Activated naive CD8-positive, alpha-beta T cell treated with anti-CD3 and anti-CD28 coated beads, Interleukin-2, amount 10 ng/mL, durations not matched to agents 7 days and 5 days (primary cell): ENCODE data around the gene MC4R. TPM values are rescaled to one million over a fixed set of nuclear protein-coding genes. Genes with fewer than 3 reads are reported as not detected.
"Not testable (repeated sequence)": the region's sequence is repeated elsewhere in the genome, so short reads cannot be mapped to it uniquely, and the experiment has no call there.

Source experiments
- ATAC-seq: fragments of 150-1000 bp; cut with Tn5 transposase; one replicate; pipeline ENCODE4 v1.10.0; 2021; ENCODE audit warnings: low read depth, moderate library complexity
- POLR2A ChIA-PET: fragments of 350-600 bp; sonication (Branson Sonifier 250); formaldehyde crosslinking; loops from one replicate; lab custom pipeline; 2021; ENCODE audit warnings: antibody characterized with exemption; lab: Charles Lee
- DNase-seq: peaks from one replicate; pipeline ENCODE4 v3.0.0; 2021
- H3K27ac Mint-ChIP-seq: one replicate; pipeline ENCODE4 v1.8.0; 2022; ENCODE audit warnings: mild to moderate bottlenecking, mixed read lengths
- H3K27me3 Mint-ChIP-seq: one replicate; pipeline ENCODE4 v1.8.0; 2022; ENCODE audit warnings: mild to moderate bottlenecking, moderate library complexity, mixed read lengths
- H3K36me3 Mint-ChIP-seq: one replicate; pipeline ENCODE4 v1.8.0; 2021; ENCODE audit warnings: mild to moderate bottlenecking, mixed read lengths
- H3K4me1 Mint-ChIP-seq: one replicate; pipeline ENCODE4 v1.8.0; 2021; ENCODE audit warnings: mixed read lengths
- H3K4me3 Mint-ChIP-seq: one replicate; pipeline ENCODE4 v1.8.0; 2022; ENCODE audit warnings: mild to moderate bottlenecking, moderate library complexity, mixed read lengths
- H3K9me3 Mint-ChIP-seq: one replicate; pipeline ENCODE4 v1.8.0; 2021; ENCODE audit warnings: mixed read lengths
- total RNA-seq, 2 experiments: library from RNA; stranded (reverse); gene quantifications; one replicate each; pipeline ENCODE4 v1.2.3, GENCODE V29; 2021

The MC4R gene
- total RNA-seq: not detected

GRCh38 chr18:60372596-60372995 is at the start of gene MC4R:
Gene MC4R (minus strand): TSS chr18:60372775. CDS start chr18:60372349, 426 bp downstream.
- Mint-ChIP-seq H3K27ac (no peak within 1 kb of the TSS), H3K36me3 (no peaks in the 10 kb centered on the region), H3K9me3 (no peaks in the 10 kb centered on the region), H3K27me3 (no peaks in the 10 kb centered on the region), H3K4me1 (no peaks in the 10 kb centered on the region), H3K4me3 (no peak within 1 kb of the TSS)
- no peak for ATAC-seq
- DNase-seq: no peak
- POLR2A ChIA-PET: no interaction called here

- ATAC-seq, H3K27me3 Mint-ChIP-seq, H3K36me3 Mint-ChIP-seq, H3K4me3 Mint-ChIP-seq, H3K4me1 Mint-ChIP-seq, H3K9me3 Mint-ChIP-seq, DNase-seq, POLR2A ChIA-PET, H3K27ac Mint-ChIP-seq: not testable (repeated sequence)
Observed at GRCh38 chr18:60422306-60422705, 49.7 kb upstream of the MC4R start.

GRCh38 chr18:60421356-60422118 is 49.0 kb upstream of the MC4R start:
- H3K4me1 Mint-ChIP-seq: no peaks in the 10 kb centered on the region
- H3K27me3 Mint-ChIP-seq: no peaks in the 10 kb centered on the region
- DNase-seq (no peak), ATAC-seq (no peak)
- H3K27ac Mint-ChIP-seq: no peak overlapping the region
- H3K9me3 Mint-ChIP-seq: no peaks in the 10 kb centered on the region
- no peaks in the 10 kb centered on the region for H3K36me3 Mint-ChIP-seq
- no peak overlapping the region for H3K4me3 Mint-ChIP-seq
- POLR2A ChIA-PET: no interaction called here

- Mint-ChIP-seq H3K4me1 (no peaks in the 10 kb centered on the region), H3K27ac (no peak overlapping the region), H3K4me3 (no peak overlapping the region), H3K9me3 (no peaks in the 10 kb centered on the region), H3K36me3 (no peaks in the 10 kb centered on the region), H3K27me3 (peaks cover 2% of the 10 kb centered on the region)
- POLR2A ChIA-PET: no interaction called here
- DNase-seq (no peak), ATAC-seq (no peak)
Observed at GRCh38 chr18:60417946-60418345, 45.4 kb upstream of the MC4R start.

- Mint-ChIP-seq H3K36me3 (no peaks in the 10 kb centered on the region), H3K27me3 (peaks cover 2% of the 10 kb centered on the region), H3K4me1 (no peaks in the 10 kb centered on the region), H3K9me3 (no peaks in the 10 kb centered on the region), H3K27ac (no peak overlapping the region), H3K4me3 (no peak overlapping the region)
- ATAC-seq (no peak), DNase-seq (no peak)
- POLR2A ChIA-PET: no interaction called here
Observed at GRCh38 chr18:60413944-60414547, 41.5 kb upstream of the MC4R start.

- Mint-ChIP-seq H3K9me3 (no peaks in the 10 kb centered on the region), H3K4me1 (no peaks in the 10 kb centered on the region), H3K4me3 (no peak overlapping the region), H3K27me3 (peaks cover 2% of the 10 kb centered on the region), H3K36me3 (no peaks in the 10 kb centered on the region), H3K27ac (no peak overlapping the region)
- POLR2A ChIA-PET: no interaction called here
- ATAC-seq (no peak), DNase-seq (no peak)
Observed at GRCh38 chr18:60411715-60412114, 39.1 kb upstream of the MC4R start.

GRCh38 chr18:60406721-60407120 is 34.1 kb upstream of the MC4R start:
- Mint-ChIP-seq H3K27me3 (no peaks in the 10 kb centered on the region), H3K4me3 (no peak overlapping the region)
- no peak for ATAC-seq

GRCh38 chr18:60404486-60405085 is 32.0 kb upstream of the MC4R start:
- DNase-seq (no peak), ATAC-seq (no peak)
- no peaks in the 10 kb centered on the region for H3K4me1 Mint-ChIP-seq
- no peaks in the 10 kb centered on the region for H3K27me3 Mint-ChIP-seq
- no peaks in the 10 kb centered on the region for H3K36me3 Mint-ChIP-seq
- no peak overlapping the region for H3K27ac Mint-ChIP-seq
- no peaks in the 10 kb centered on the region for H3K9me3 Mint-ChIP-seq
- POLR2A ChIA-PET: no interaction called here
- no peak overlapping the region for H3K4me3 Mint-ChIP-seq

More at GRCh38 chr18:60406721-60407120, 34.1 kb upstream of the MC4R start:
- no peak for DNase-seq
- no peaks in the 10 kb centered on the region for H3K4me1 Mint-ChIP-seq
- H3K27ac Mint-ChIP-seq: no peak overlapping the region
- POLR2A ChIA-PET: no interaction called here
- H3K9me3 Mint-ChIP-seq: no peaks in the 10 kb centered on the region
- no peaks in the 10 kb centered on the region for H3K36me3 Mint-ChIP-seq

- POLR2A ChIA-PET: no interaction called here
- DNase-seq (no peak), ATAC-seq (no peak)
- Mint-ChIP-seq H3K36me3 (no peaks in the 10 kb centered on the region), H3K27me3 (no peaks in the 10 kb centered on the region), H3K4me3 (no peak overlapping the region), H3K4me1 (no peaks in the 10 kb centered on the region), H3K9me3 (no peaks in the 10 kb centered on the region), H3K27ac (no peak overlapping the region)
Observed at GRCh38 chr18:60401346-60401745, 28.8 kb upstream of the MC4R start.

GRCh38 chr18:60391571-60392226 is 19.1 kb upstream of the MC4R start:
- ATAC-seq (no peak), DNase-seq (no peak)
- H3K27ac Mint-ChIP-seq: no peak overlapping the region
- no peak overlapping the region for H3K4me3 Mint-ChIP-seq
- POLR2A ChIA-PET: no interaction called here
- H3K27me3 Mint-ChIP-seq: no peaks in the 10 kb centered on the region
- no peaks in the 10 kb centered on the region for H3K36me3 Mint-ChIP-seq
- no peaks in the 10 kb centered on the region for H3K9me3 Mint-ChIP-seq
- H3K4me1 Mint-ChIP-seq: no peaks in the 10 kb centered on the region

- Mint-ChIP-seq H3K9me3 (no peaks in the 10 kb centered on the region), H3K4me3 (no peak overlapping the region), H3K36me3 (no peaks in the 10 kb centered on the region), H3K4me1 (no peaks in the 10 kb centered on the region), H3K27ac (no peak overlapping the region), H3K27me3 (no peaks in the 10 kb centered on the region)
- DNase-seq (no peak), ATAC-seq (no peak)
- POLR2A ChIA-PET: no interaction called here
Observed at GRCh38 chr18:60389314-60389713, 16.7 kb upstream of the MC4R start.

GRCh38 chr18:60385693-60386092 is 13.1 kb upstream of the MC4R start:
- H3K4me3 Mint-ChIP-seq: no peak overlapping the region
- no peaks in the 10 kb centered on the region for H3K36me3 Mint-ChIP-seq
- H3K4me1 Mint-ChIP-seq: no peaks in the 10 kb centered on the region
- no peaks in the 10 kb centered on the region for H3K9me3 Mint-ChIP-seq
- no peak for ATAC-seq
- DNase-seq: no peak
- POLR2A ChIA-PET: no interaction called here
- no peaks in the 10 kb centered on the region for H3K27me3 Mint-ChIP-seq
- no peak overlapping the region for H3K27ac Mint-ChIP-seq

GRCh38 chr18:60383893-60384292 is 11.3 kb upstream of the MC4R start:
- H3K9me3 Mint-ChIP-seq: no peaks in the 10 kb centered on the region
- no peak overlapping the region for H3K27ac Mint-ChIP-seq
- POLR2A ChIA-PET: no interaction called here
- no peak overlapping the region for H3K4me3 Mint-ChIP-seq
- ATAC-seq (no peak), DNase-seq (no peak)
- H3K4me1 Mint-ChIP-seq: no peaks in the 10 kb centered on the region
- no peaks in the 10 kb centered on the region for H3K36me3 Mint-ChIP-seq
- H3K27me3 Mint-ChIP-seq: no peaks in the 10 kb centered on the region
